Transverse colon (tissue), 4 donors: Measurements from ENCODE around the gene RERE. TPM values are rescaled to one million over a fixed set of nuclear protein-coding genes. Genes with fewer than 3 reads are reported as not detected.
A peak's percentile ranks its signal among the peaks of the same experiment; 100 is the strongest.

ENCODE experiments used
- DNase-seq: peaks from one replicate; pipeline ENCODE4 v3.0.0-alpha.2; 2019
- H3K27ac ChIP-seq, 4 donors: fragments of 200-600 bp; sonication (generic); 2 replicates each; pipeline ENCODE4 v1.5.1; 2016 to 2018; ENCODE audit warnings: inconsistent platforms in 4 of 4
- H3K27me3 ChIP-seq: fragments of 200-600 bp; sonication (generic); 2 replicates; pipeline ENCODE4 v1.5.1; 2017; ENCODE audit warnings: inconsistent platforms
- H3K36me3 ChIP-seq, 4 donors: fragments of 200-600 bp; sonication (generic); 2 replicates each; pipeline ENCODE4 v1.5.1; 2017 to 2019; ENCODE audit warnings: inconsistent platforms in 4 of 4
- H3K4me1 ChIP-seq, 4 donors: fragments of 200-600 bp; sonication (generic); 2 replicates each; pipeline ENCODE4 v1.5.1; 2017 to 2020; ENCODE audit warnings: inconsistent platforms in 4 of 4
- H3K4me3 ChIP-seq, 4 donors: fragments of 200-600 bp; sonication (generic); 1 replicate in 1 of 4; 2 replicates in 3 of 4; pipeline versions ENCODE4 v1.5.1 to v1.6.1; 2017 to 2019; ENCODE audit warnings: inconsistent platforms in 4 of 4
- H3K9me3 ChIP-seq, 2 donors: fragments of 200-600 bp; sonication (generic); 2 replicates each; pipeline ENCODE4 v1.5.1; 2017 to 2019; ENCODE audit warnings: inconsistent platforms in 2 of 2
- CTCF ChIP-seq, 5 experiments: fragments of 200-600 bp in 3 of 5; fragments of 450-650 bp in 2 of 5; sonication (generic) in 3 of 5; IDR thresholded peaks; 1 replicate in 2 of 5; 2 replicates in 3 of 5; pipeline ENCODE4 v1.5.1; 2016 to 2017; ENCODE audit warnings: antibody characterized with exemption in 5 of 5, inconsistent platforms in 3 of 5, mild to moderate bottlenecking in 2 of 5, moderate library complexity in 1 of 5
- EP300 ChIP-seq: sonication (generic); formaldehyde crosslinking; IDR thresholded peaks from one replicate; pipeline ENCODE4 v1.6.1; 2017; ENCODE audit warnings: antibody characterized with exemption, low read depth
- POLR2A ChIP-seq: fragments of 450-650 bp; IDR thresholded peaks from one replicate; pipeline ENCODE4 v1.6.1; 2016; ENCODE audit warnings: antibody characterized with exemption, mild to moderate bottlenecking, moderate library complexity
- POLR2AphosphoS5 ChIP-seq, 3 donors: sonication (generic); formaldehyde crosslinking; IDR thresholded peaks; one replicate each; pipeline ENCODE4 v1.6.1; 2016; ENCODE audit warnings: antibody characterized with exemption in 3 of 3
- WGBS, 2 donors: methylation state at CpG; one replicate each; pipeline ENCODE4 v1.1.5; 2018; ENCODE audit warnings: low coverage in 1 of 2; 5-methylcytosine and 5-hydroxymethylcytosine counted together
- in situ Hi-C, 4 donors: fragments of 200-750 bp; cut with MboI; loops; one replicate each; pipeline versions ENCODE4 v1.15.0 to v1.15.1; 2017; ENCODE audit warnings: low sequenced_read_pairs in 3 of 4, low pct_ligation_motif_present in 1 of 4, low pct_unique_long_range_greater_than_20kb in 1 of 4
- intact Hi-C: fragments of 100-400 bp; cut with DNase I; formaldehyde crosslinking; loops from one replicate; pipeline ENCODE4 v1.15.1; 2023; ENCODE audit warnings: low total_unique reads
- total RNA-seq, 4 donors: library from RNA; depleted of rRNA; stranded (reverse); fragments of >200 nt; gene quantifications; one replicate each; pipeline ENCODE4 v1.1.0, GENCODE V29; 2016

RERE gene
- total RNA-seq, 4 donors from 2014 or later = 80.3 to 657 (median 105) TPM

DNA sequence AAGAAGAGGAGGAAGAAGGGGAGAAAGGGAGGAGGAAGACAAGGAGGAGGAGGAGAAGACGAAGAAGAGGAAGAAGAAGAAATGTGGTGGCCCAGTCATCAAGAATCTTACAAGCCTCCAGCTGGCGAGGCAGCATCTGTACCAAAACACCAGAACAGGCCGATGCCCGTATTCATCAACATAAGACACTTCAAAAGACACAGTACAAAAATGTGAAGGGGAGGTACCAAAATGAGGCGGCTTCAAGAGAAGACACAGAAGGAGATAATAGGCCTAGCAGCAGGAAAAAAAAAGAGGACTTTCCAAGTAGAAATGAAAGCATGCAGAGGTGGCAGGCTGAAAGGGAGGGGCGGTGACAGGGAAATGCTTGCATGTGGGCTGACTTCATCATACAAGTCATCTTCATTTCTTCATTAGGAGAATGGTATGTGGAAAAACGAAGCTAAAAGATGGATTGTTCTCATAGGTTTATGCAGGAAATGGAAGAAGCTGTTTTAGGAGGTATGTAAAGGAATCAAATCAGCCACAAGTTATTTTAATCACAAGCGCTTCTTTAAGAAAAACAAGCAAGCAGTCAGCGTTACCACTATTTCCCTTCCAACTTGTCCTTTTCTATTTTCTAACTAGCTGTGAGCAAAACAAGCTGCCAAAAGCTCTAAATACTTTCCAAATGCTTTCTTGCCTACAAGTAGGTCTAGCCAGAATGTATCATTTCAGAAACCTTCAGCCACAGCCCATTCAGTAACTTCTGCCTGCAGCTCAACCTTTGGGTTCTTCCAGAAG, 307.2 kb downstream of the RERE start:
- DNase-seq = peak; percentile 28
- 46 to 51% methylated on average over 9 of the region's 9 CpGs for WGBS, 2 donors

DNA sequence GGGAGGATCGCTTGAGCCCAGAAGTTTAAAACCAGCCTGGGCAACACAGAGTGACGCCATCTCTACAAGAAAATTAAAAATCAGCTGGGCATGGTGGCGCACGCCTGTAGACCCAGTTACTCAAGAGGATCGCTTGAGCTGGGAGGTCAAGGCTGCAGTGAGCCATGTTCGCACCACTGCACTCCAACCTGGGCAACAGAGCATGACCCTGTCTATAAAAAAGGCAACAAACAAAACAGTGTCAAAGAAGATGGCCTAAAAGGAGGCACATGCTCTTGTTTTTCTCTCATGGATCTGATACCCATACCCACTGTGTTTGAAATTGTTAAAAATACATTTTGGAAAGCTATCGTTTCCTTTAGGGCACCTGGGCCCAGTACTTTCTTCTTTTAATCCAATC, 307.9 kb downstream of the RERE start:
- 93 to 94% methylated on average over 4 to 7 of the region's 7 CpGs for WGBS, 2 donors
- Histone ChIP-seq H3K27ac (peak overlapping the region; percentile 61 to 78 (median 72)), H3K27me3 (no peaks in the 10 kb centered on the region), H3K4me1 (peaks cover 3 to 20% (median 8%) of the 10 kb centered on the region in 4 donors), H3K4me3 (no peak overlapping the region), H3K9me3 (no peaks in the 10 kb centered on the region), H3K36me3 (peaks cover 0 to 6% (median 0%) of the 10 kb centered on the region in 4 donors)
- no peak for TF ChIP-seq CTCF (IDR thresholded peaks at IDR 0.05)
- TF ChIP-seq POLR2A = no peak
- TF ChIP-seq EP300 = no peak
- TF ChIP-seq POLR2AphosphoS5 (IDR thresholded peaks at IDR 0.05) = no peak
- intact Hi-C loops = no loop called here
- in situ Hi-C loops = no loop called here
- DNase-seq = no peak

More for the DNA sequence above, 307.2 kb downstream of the RERE start:
- Histone ChIP-seq H3K4me3 (no peak overlapping the region), H3K27ac (peak overlapping the region; percentile 61 to 78 (median 72)), H3K9me3 (no peaks in the 10 kb centered on the region), H3K36me3 (peaks cover 0 to 6% (median 0%) of the 10 kb centered on the region in 4 donors), H3K4me1 (peaks cover 3 to 20% (median 8%) of the 10 kb centered on the region in 4 donors), H3K27me3 (no peaks in the 10 kb centered on the region)
- intact Hi-C loops (no loop called here), in situ Hi-C loops (no loop called here)
- no peak for TF ChIP-seq CTCF (IDR thresholded peaks at IDR 0.05)
- no peak for TF ChIP-seq POLR2AphosphoS5 (IDR thresholded peaks at IDR 0.05)
- no peak for TF ChIP-seq POLR2A

DNA sequence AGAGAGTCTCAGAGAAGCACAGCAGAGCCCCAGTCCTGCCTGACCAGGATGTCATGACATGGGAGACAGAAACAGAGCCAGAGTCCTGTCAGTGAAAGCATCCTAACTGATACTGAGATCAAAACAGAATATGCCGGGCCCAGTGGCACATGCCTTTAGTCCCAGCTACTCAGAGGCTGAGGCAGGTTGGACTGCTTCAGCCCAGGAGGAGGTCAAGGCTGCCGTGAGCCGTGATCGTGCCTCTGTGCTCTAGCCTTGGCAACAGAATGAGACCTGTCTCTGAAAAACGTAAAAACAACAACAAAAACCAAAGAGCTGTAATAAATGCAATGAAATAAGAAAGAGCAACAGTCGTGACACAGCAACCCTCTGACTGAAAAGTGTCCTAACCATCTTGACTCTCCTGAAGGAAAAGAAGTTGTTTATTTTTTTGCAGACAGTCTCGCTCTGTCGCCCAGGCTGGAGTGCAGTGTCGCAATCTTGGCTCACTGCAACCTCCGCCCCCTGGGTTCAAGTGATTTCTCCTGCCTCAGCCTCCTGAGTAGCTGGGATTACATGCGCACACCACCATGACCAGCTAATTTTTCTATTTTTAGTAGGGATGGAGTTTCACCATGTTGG, 310.3 kb downstream of the RERE start:
- H3K27me3 ChIP-seq = no peaks in the 10 kb centered on the region
- WGBS, 2 donors = 83 to 89% methylated on average over 8 to 11 of the region's 11 CpGs
- peaks cover 3 to 20% (median 8%) of the 10 kb centered on the region in 4 donors for H3K4me1 ChIP-seq
- H3K4me3 ChIP-seq = no peak overlapping the region
- no peaks in the 10 kb centered on the region for H3K9me3 ChIP-seq
- TF ChIP-seq POLR2AphosphoS5 (IDR thresholded peaks at IDR 0.05) (no peak), EP300 (no peak), CTCF (IDR thresholded peaks at IDR 0.05) (no peak), POLR2A (no peak)
- DNase-seq = no peak
- H3K27ac ChIP-seq = peak overlapping the region in 1 of 4 donors; percentile 27
- in situ Hi-C loops = no loop called here
- peaks cover 0 to 6% (median 0%) of the 10 kb centered on the region in 4 donors for H3K36me3 ChIP-seq
- intact Hi-C loops = no loop called here

- WGBS, 2 donors = 78 to 100% methylated on average over 1 of the region's 1 CpG
- TF ChIP-seq POLR2A (no peak), EP300 (no peak), CTCF (IDR thresholded peaks at IDR 0.05) (no peak), POLR2AphosphoS5 (IDR thresholded peaks at IDR 0.05) (no peak)
- H3K4me3 ChIP-seq = no peak overlapping the region
- H3K9me3 ChIP-seq = no peaks in the 10 kb centered on the region
- no peaks in the 10 kb centered on the region for H3K27me3 ChIP-seq
- intact Hi-C loops = no loop called here
- H3K4me1 ChIP-seq = peaks cover 3 to 20% (median 8%) of the 10 kb centered on the region in 4 donors
- peaks cover 0 to 6% (median 0%) of the 10 kb centered on the region in 4 donors for H3K36me3 ChIP-seq
- DNase-seq = no peak
- in situ Hi-C loops = no loop called here
- H3K27ac ChIP-seq = no peak overlapping the region
Observed at GRCh38 chr1:8506456-8506855, 311.0 kb downstream of the RERE start.
